SK-N-SH (cell line): Measurements from ENCODE around the gene LGALS14. TPM values are rescaled to one million over a fixed set of nuclear protein-coding genes. Genes with fewer than 3 reads are reported as not detected.

Experiments
- CTCF ChIA-PET: fragments of 300-600, 350-600 bp; formaldehyde crosslinking; extraction: SDS; loops from one replicate; lab custom pipeline; 2021; lab: Yijun Ruan, JAX
- POLR2A ChIA-PET: fragments of 350-600 bp; sonication (Branson Sonifier 250); formaldehyde crosslinking; extraction: SDS; loops from one replicate; lab custom pipeline; 2020; ENCODE audit warnings: antibody characterized with exemption, inconsistent platforms; lab: Yijun Ruan, JAX
- DNase-seq: peaks from one replicate; pipeline ENCODE4 v3.0.0; 2012
- H2AFZ ChIP-seq: fragments of 200-600 bp; sonication (generic); 2 replicates; pipeline ENCODE4 v1.8.1; 2016; ENCODE audit warnings: antibody characterized with exemption, mild to moderate bottlenecking, low read depth
- H3F3A ChIP-seq: fragments of 200-600 bp; sonication (generic); replicated peaks from 2 replicates; pipeline ENCODE3; 2016; ENCODE audit warnings: antibody characterized with exemption, mild to moderate bottlenecking; ENCODE audit not compliant: insufficient read depth
- H3K27ac ChIP-seq, 2 experiments: fragments of 200-500 bp in 1 of 2; fragments of 200-600 bp in 1 of 2; sonication (Bioruptor generic) in 1 of 2; sonication (generic), shearing (Covaris generic) in 1 of 2; 2 replicates each; pipeline versions ENCODE4 v1.5.1 to v1.6.1; 2014 to 2016; ENCODE audit warnings: low read depth in 2 of 2, inconsistent platforms in 1 of 2, low read length in 1 of 2, mild to moderate bottlenecking in 1 of 2, mixed read lengths in 1 of 2
- H3K27me3 ChIP-seq: fragments of 200-600 bp; sonication (generic), shearing (Covaris generic); 2 replicates; pipeline ENCODE4 v1.6.1; 2016; ENCODE audit warnings: mixed run types; ENCODE audit not compliant: insufficient read depth
- H3K36me3 ChIP-seq, 2 experiments: fragments of 200-500 bp in 1 of 2; fragments of 200-600 bp in 1 of 2; sonication (Bioruptor generic) in 1 of 2; sonication (generic) in 1 of 2; replicated peaks in 1 of 2; 2 replicates each; pipeline versions ENCODE3 to v1.5.1; 2014 to 2016; ENCODE audit warnings: low read length in 1 of 2, mild to moderate bottlenecking in 1 of 2; ENCODE audit not compliant: insufficient read depth in 2 of 2, control insufficient read depth in 1 of 2
- H3K4me1 ChIP-seq, 2 experiments: fragments of 200-500 bp in 1 of 2; fragments of 200-600 bp in 1 of 2; sonication (Bioruptor generic) in 1 of 2; sonication (generic), shearing (Covaris generic) in 1 of 2; 2 replicates each; pipeline versions ENCODE4 v1.5.1 to v1.6.1; 2014 to 2016; ENCODE audit warnings: low read depth in 1 of 2, low read length in 1 of 2, mixed run types in 1 of 2; ENCODE audit not compliant: insufficient read depth in 2 of 2, control insufficient read depth in 1 of 2
- H3K4me2 ChIP-seq: fragments of 200-600 bp; sonication (generic), shearing (Covaris generic); 2 replicates; pipeline ENCODE4 v1.6.1; 2017; ENCODE audit warnings: mixed run types
- H3K4me3 ChIP-seq, 2 experiments: fragments of 200-500 bp in 1 of 2; fragments of 200-600 bp in 1 of 2; sonication (Bioruptor generic) in 1 of 2; sonication (generic), shearing (Covaris generic) in 1 of 2; 2 replicates each; pipeline versions ENCODE4 v1.5.1 to v1.8.1; 2014 to 2016; ENCODE audit warnings: low read depth in 2 of 2, inconsistent platforms in 1 of 2, low read length in 1 of 2, mild to moderate bottlenecking in 1 of 2, mixed read lengths in 1 of 2, moderate library complexity in 1 of 2
- H3K79me2 ChIP-seq: fragments of 200-600 bp; sonication (generic); 2 replicates; pipeline ENCODE4 v1.8.1; 2017; ENCODE audit warnings: mild to moderate bottlenecking; ENCODE audit not compliant: insufficient read depth
- H3K9ac ChIP-seq: fragments of 200-600 bp; sonication (generic); 2 replicates; pipeline ENCODE4 v1.6.1; 2017; ENCODE audit warnings: mixed run types
- H3K9me2 ChIP-seq: fragments of 200-600 bp; sonication (generic); 2 replicates; pipeline ENCODE4 v1.6.1; 2017; ENCODE audit warnings: mixed run types
- H3K9me3 ChIP-seq: fragments of 200-600 bp; sonication (generic); 2 replicates; pipeline ENCODE4 v1.6.1; 2017; ENCODE audit warnings: mixed run types, mild to moderate bottlenecking, moderate library complexity
- H4K20me1 ChIP-seq: fragments of 200-600 bp; sonication (generic); 2 replicates; pipeline ENCODE4 v1.6.1; 2017; ENCODE audit warnings: mild to moderate bottlenecking, mixed run types; ENCODE audit not compliant: insufficient read depth
- FOSL2 ChIP-seq: IDR thresholded peaks from 2 replicates; pipeline ENCODE4 v1.4.0; 2012; ENCODE audit warnings: low read depth, mild to moderate bottlenecking, moderate library complexity, borderline replicate concordance
- FOXJ3 ChIP-seq: sonication (generic); formaldehyde crosslinking; IDR thresholded peaks from 2 replicates; pipeline ENCODE4 v1.5.1; 2020; ENCODE audit warnings: mild to moderate bottlenecking, missing genetic modification reagents
- GABPA ChIP-seq: IDR thresholded peaks from 2 replicates; pipeline ENCODE4 v1.4.0; 2012; ENCODE audit warnings: low read depth, mild to moderate bottlenecking
- JUND ChIP-seq: IDR thresholded peaks from 2 replicates; pipeline ENCODE4 v1.4.0; 2012
- MEF2A ChIP-seq: IDR thresholded peaks from 2 replicates; pipeline ENCODE4 v1.4.0; 2012; ENCODE audit warnings: low read depth, borderline replicate concordance
- MXI1 ChIP-seq: IDR thresholded peaks from 2 replicates; pipeline ENCODE4 v1.6.1; 2012; ENCODE audit warnings: mild to moderate bottlenecking, low read depth, low read length, improper control_type of control experiment
- NFIC ChIP-seq: IDR thresholded peaks from 2 replicates; pipeline ENCODE4 v1.4.0; 2012; ENCODE audit warnings: borderline replicate concordance
- NRF1 ChIP-seq: IDR thresholded peaks from 2 replicates; pipeline ENCODE4 v1.6.1; 2012; ENCODE audit warnings: low read depth, mild to moderate bottlenecking, low read length
- RAD21 ChIP-seq: IDR thresholded peaks from 2 replicates; pipeline ENCODE4 v1.6.1; 2012; ENCODE audit warnings: mild to moderate bottlenecking, low read length
- SIN3A ChIP-seq: IDR thresholded peaks from 2 replicates; pipeline ENCODE4 v1.6.1; 2012; ENCODE audit warnings: low read depth, mild to moderate bottlenecking, low read length, moderate library complexity, borderline replicate concordance
- TEAD4 ChIP-seq: IDR thresholded peaks from 2 replicates; pipeline ENCODE4 v1.4.0; 2012; ENCODE audit warnings: mild to moderate bottlenecking, borderline replicate concordance; ENCODE audit not compliant: insufficient read depth
- YY1 ChIP-seq: IDR thresholded peaks from 2 replicates; pipeline ENCODE4 v1.4.0; 2012; ENCODE audit warnings: low read depth, mild to moderate bottlenecking
- WGBS: methylation state at CpG from one replicate; pipeline ENCODE4 v1.1.6; 2017; ENCODE audit warnings: low lambda C conversion rate; 5-methylcytosine and 5-hydroxymethylcytosine counted together
- polyA plus RNA-seq, 3 experiments: library from polyadenylated mRNA; depleted of rRNA; stranded (reverse); fragments of >200 nt; gene quantifications; 2 replicates each; pipeline ENCODE4 v1.2.3, GENCODE V29; 2012
- TF ChIP-seq, protein P1 (sequence below): fragments of 200-600 bp; sonication (generic); IDR thresholded peaks from 2 replicates; pipeline ENCODE4 v1.6.1; 2017; ENCODE audit warnings: antibody characterized with exemption, mild to moderate bottlenecking, moderate library complexity
- TF ChIP-seq, protein P2 (sequence below): IDR thresholded peaks from 2 replicates; pipeline ENCODE4 v1.4.0; 2012; ENCODE audit warnings: low read depth, borderline replicate concordance

Gene LGALS14
- polyA plus RNA-seq, 1 of the 3 experiments (the other 2 are of a cell fraction), result not detected

DNA sequence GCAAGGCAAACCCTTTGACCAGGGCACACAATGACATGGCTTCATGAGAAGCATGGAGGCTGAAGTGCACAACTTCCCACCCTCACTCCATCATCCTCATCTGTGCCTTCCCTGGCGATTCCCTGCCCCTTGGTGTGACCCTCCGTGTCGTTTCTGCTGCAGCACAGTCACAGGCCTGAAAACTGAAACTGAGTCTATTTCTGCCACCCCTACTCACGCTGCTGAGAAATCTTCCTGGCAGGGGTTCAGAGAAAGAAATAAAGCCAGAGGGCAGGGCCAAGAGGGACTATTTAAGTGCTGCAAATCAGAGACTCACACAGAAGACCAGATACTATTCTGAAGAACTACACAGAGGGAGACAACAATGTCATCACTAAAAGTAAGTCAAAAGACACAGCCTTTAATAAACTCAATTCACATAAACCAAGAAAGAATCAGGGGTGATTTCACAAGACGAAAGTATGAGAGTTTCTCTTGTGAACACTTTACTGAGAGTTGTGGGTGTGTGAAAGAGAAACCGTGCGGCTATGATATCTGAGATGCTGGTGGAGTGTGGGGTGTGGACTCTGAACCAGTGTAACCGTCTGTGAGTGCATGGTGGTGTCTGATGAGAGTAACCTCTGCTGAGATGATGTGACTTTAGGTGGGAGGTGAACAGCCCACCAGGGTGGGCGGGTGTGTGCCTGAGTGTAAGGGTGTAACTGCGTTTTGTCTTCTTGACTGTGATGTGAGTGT is 25.1 kb upstream of the LGALS14 start:
- TF ChIP-seq GABPA (no peak), NFIC (no peak), YY1 (no peak), TEAD4 (no peak)
- no peaks in the 10 kb centered on the region for H3K79me2 ChIP-seq

DNA sequence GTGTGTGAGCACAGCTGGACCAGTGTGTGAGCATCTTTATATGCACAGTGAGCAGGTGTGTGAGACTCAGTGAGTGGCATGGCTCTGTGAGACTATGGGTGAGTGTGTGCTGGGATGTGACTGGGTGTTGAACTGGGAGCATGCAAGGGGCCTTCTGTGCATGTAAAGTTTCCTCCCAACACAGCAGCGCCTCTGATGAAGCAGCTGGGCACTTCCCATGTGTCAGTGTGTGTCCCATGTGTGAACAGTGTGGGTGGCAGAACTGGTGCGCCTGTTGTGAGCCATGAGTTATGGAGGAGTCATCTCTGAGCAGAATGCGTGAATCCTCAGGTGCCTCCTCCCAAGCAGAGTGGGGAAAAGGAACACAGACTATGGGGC is 24.5 kb upstream of the LGALS14 start:
- TF ChIP-seq SIN3A, result no peak
- TF ChIP-seq, protein P1, sequence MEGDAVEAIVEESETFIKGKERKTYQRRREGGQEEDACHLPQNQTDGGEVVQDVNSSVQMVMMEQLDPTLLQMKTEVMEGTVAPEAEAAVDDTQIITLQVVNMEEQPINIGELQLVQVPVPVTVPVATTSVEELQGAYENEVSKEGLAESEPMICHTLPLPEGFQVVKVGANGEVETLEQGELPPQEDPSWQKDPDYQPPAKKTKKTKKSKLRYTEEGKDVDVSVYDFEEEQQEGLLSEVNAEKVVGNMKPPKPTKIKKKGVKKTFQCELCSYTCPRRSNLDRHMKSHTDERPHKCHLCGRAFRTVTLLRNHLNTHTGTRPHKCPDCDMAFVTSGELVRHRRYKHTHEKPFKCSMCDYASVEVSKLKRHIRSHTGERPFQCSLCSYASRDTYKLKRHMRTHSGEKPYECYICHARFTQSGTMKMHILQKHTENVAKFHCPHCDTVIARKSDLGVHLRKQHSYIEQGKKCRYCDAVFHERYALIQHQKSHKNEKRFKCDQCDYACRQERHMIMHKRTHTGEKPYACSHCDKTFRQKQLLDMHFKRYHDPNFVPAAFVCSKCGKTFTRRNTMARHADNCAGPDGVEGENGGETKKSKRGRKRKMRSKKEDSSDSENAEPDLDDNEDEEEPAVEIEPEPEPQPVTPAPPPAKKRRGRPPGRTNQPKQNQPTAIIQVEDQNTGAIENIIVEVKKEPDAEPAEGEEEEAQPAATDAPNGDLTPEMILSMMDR, result no peak
- no peak for TF ChIP-seq NRF1
- TF ChIP-seq FOXJ3 (CRISPR knock-in tag), result no peak
- no peak for TF ChIP-seq MXI1
- TF ChIP-seq JUND, result no peak
- TF ChIP-seq, protein P2, sequence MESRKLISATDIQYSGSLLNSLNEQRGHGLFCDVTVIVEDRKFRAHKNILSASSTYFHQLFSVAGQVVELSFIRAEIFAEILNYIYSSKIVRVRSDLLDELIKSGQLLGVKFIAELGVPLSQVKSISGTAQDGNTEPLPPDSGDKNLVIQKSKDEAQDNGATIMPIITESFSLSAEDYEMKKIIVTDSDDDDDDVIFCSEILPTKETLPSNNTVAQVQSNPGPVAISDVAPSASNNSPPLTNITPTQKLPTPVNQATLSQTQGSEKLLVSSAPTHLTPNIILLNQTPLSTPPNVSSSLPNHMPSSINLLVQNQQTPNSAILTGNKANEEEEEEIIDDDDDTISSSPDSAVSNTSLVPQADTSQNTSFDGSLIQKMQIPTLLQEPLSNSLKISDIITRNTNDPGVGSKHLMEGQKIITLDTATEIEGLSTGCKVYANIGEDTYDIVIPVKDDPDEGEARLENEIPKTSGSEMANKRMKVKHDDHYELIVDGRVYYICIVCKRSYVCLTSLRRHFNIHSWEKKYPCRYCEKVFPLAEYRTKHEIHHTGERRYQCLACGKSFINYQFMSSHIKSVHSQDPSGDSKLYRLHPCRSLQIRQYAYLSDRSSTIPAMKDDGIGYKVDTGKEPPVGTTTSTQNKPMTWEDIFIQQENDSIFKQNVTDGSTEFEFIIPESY, result no peak
- TF ChIP-seq TEAD4, result no peak
- no peak for TF ChIP-seq FOSL2
- TF ChIP-seq RAD21, result no peak
- TF ChIP-seq GABPA, result no peak
- TF ChIP-seq MEF2A, result no peak
- no peaks in the 10 kb centered on the region for H3K79me2 ChIP-seq
- 33% methylated on average over 3 of the region's 3 CpGs for WGBS
- H3K4me3 ChIP-seq, result no peak overlapping the region
- no peak overlapping the region for H3K27ac ChIP-seq
- no peaks in the 10 kb centered on the region for H4K20me1 ChIP-seq
- no peaks in the 10 kb centered on the region for H3K36me3 ChIP-seq
- H3K9me3 ChIP-seq, result no peaks in the 10 kb centered on the region
- no peak overlapping the region for H3K4me2 ChIP-seq
- no peak overlapping the region for H3K9ac ChIP-seq
- POLR2A ChIA-PET, result no interaction called here
- H3F3A ChIP-seq, result no peaks in the 10 kb centered on the region
- CTCF ChIA-PET, result interaction anchor here (1.5 kb wide), 1 partner anchor 129 kb away, joined by 4 read pairs; no protein-coding TSS in a partner anchor
- no peak overlapping the region for H2AFZ ChIP-seq
- no peak for DNase-seq
- no peaks in the 10 kb centered on the region; the same call in 1 of the 2 replicates for H3K27me3 ChIP-seq
- no peaks in the 10 kb centered on the region for H3K4me1 ChIP-seq
- no peaks in the 10 kb centered on the region for H3K9me2 ChIP-seq

More for the DNA sequence above, 25.1 kb upstream of the LGALS14 start:
- WGBS, result 19% methylated on average over 10 of the region's 10 CpGs
- Histone ChIP-seq H3K4me1 (no peaks in the 10 kb centered on the region), H3K4me3 (no peak overlapping the region), H3K9ac (no peak overlapping the region), H4K20me1 (no peaks in the 10 kb centered on the region), H2AFZ (no peak overlapping the region), H3K4me2 (peak overlapping the region; percentile 30; the same call in 1 of the 2 replicates), H3K27ac (no peak overlapping the region), H3K27me3 (no peaks in the 10 kb centered on the region; the same call in 1 of the 2 replicates), H3K36me3 (no peaks in the 10 kb centered on the region), H3K9me3 (no peaks in the 10 kb centered on the region), H3K9me2 (no peaks in the 10 kb centered on the region), H3F3A (no peaks in the 10 kb centered on the region)
- ChIA-PET POLR2A (no interaction called here), CTCF (no interaction called here)
- DNase-seq, result no peak
